Natural killer cell treated with Interleukin-12 subunit alpha and Interleukin-12 subunit beta and Interleukin-15 and Interleukin-18, amount 100 ng/mL, for 72 hours (primary cell): ENCODE data around the gene PTH1R. TPM values are rescaled to one million over a fixed set of nuclear protein-coding genes. Genes with fewer than 3 reads are reported as not detected.

ENCODE experiments used
- ATAC-seq, 2 donors: fragments of 150-1000 bp; cut with Tn5 transposase in 1 of 2; sonication (Bioruptor Pico), chemical (Tn5 transposase) in 1 of 2; 2 replicates each; pipeline ENCODE4 v1.10.0; 2021
- DNase-seq: peaks from one replicate; pipeline ENCODE4 v3.0.0; 2022; ENCODE audit warnings: low spot score
- H3K27ac Mint-ChIP-seq, 2 donors: 1 replicate in 1 of 2; 2 replicates in 1 of 2; pipeline ENCODE4 v1.8.0; 2022; ENCODE audit warnings: mixed read lengths in 2 of 2, mild to moderate bottlenecking in 1 of 2, moderate library complexity in 1 of 2
- H3K27me3 Mint-ChIP-seq, 2 donors: 1 replicate in 1 of 2; 2 replicates in 1 of 2; pipeline ENCODE4 v1.8.0; 2022; ENCODE audit warnings: mixed read lengths in 2 of 2
- H3K36me3 Mint-ChIP-seq: one replicate; pipeline ENCODE4 v1.8.0; 2022; ENCODE audit warnings: mixed read lengths
- H3K4me1 Mint-ChIP-seq, 2 donors: 1 replicate in 1 of 2; 2 replicates in 1 of 2; pipeline ENCODE4 v1.8.0; 2022; ENCODE audit warnings: low read depth in 2 of 2, mixed read lengths in 2 of 2, mild to moderate bottlenecking in 1 of 2
- H3K4me3 Mint-ChIP-seq: one replicate; pipeline ENCODE4 v1.8.0; 2022; ENCODE audit warnings: mixed read lengths
- H3K9me3 Mint-ChIP-seq: 2 replicates; pipeline ENCODE4 v1.8.0; 2022; ENCODE audit warnings: mixed read lengths
- total RNA-seq, 2 donors: library from RNA; stranded (reverse); gene quantifications; one replicate each; pipeline ENCODE4 v1.2.3, GENCODE V29; 2022

Gene PTH1R
- total RNA-seq, 2 donors from 2014 or later, result not detected

- Mint-ChIP-seq H3K4me1 (peaks cover 59 to 61% of the 10 kb centered on the region in 2 donors), H3K4me3 (no peak overlapping the region), H3K36me3 (peaks cover 18% of the 10 kb centered on the region), H3K27ac (peak overlapping the region; percentile 15 to 47), H3K9me3 (no peaks in the 10 kb centered on the region), H3K27me3 (no peaks in the 10 kb centered on the region)
- DNase-seq, result no peak
- no peak for ATAC-seq
Observed at GRCh38 chr3:46935989-46936558, 58.6 kb downstream of the PTH1R start.

DNA sequence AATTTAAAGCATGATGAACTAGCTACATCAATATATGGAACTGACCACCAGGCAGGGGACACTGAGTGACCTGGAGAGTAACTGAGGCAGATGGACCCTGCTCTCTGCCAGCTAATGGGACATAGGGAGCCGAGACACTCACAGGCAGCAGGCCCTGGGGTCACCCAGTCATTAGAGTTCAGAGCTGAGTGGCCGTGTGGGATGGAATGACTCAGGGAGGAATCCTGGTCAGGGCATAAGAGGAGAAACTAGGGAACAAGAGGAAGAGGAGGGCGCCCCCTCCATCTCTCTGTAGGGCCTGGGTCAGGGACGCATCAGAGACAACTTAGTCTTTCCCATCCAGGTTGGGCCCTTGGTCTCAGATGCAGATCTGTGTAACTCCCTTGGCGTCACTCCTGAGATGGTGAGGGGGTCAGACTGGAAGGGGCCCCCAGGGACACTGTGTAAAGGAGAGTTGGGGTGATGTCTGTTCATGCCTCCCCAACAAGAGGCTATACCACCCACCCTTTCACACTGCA, 59.3 kb downstream of the PTH1R start:
- ATAC-seq, result no peak
- DNase-seq, result no peak
- H3K27ac Mint-ChIP-seq, result peak overlapping the region; percentile 15 to 47
- H3K36me3 Mint-ChIP-seq, result peaks cover 18% of the 10 kb centered on the region
- no peaks in the 10 kb centered on the region for H3K27me3 Mint-ChIP-seq
- H3K4me3 Mint-ChIP-seq, result no peak overlapping the region
- H3K4me1 Mint-ChIP-seq, result peaks cover 52 to 53% of the 10 kb centered on the region in 2 donors
- H3K9me3 Mint-ChIP-seq, result no peaks in the 10 kb centered on the region

DNA sequence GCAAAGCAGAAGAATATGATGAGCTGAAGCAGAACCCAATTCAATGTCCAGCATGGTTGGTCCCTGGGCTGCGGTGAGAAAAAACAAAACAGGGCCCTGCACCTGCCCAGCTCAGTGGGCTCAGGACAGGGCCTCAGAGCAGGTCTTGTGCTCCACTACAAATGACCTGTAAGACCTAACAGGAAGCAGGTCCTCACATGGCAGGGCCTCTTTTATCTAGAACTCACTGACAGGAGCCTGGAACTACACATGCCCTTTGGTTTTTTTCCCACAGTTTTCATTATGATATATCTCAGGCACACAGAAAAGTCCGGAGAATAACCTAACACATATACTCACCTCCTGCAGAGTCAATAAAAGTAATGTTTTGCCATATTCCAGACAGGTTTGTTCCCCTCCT, 60.6 kb downstream of the PTH1R start:
- DNase-seq, result no peak
- peak overlapping the region; percentile 35 to 51 for H3K27ac Mint-ChIP-seq
- peaks cover 51 to 52% of the 10 kb centered on the region in 2 donors for H3K4me1 Mint-ChIP-seq
- H3K4me3 Mint-ChIP-seq, result no peak overlapping the region
- H3K9me3 Mint-ChIP-seq, result no peaks in the 10 kb centered on the region
- H3K36me3 Mint-ChIP-seq, result peaks cover 18% of the 10 kb centered on the region
- no peaks in the 10 kb centered on the region for H3K27me3 Mint-ChIP-seq
- ATAC-seq, result no peak

- ATAC-seq, result peak; percentile 40 to 49
- peak overlapping the region; percentile 71 to 81 for H3K27ac Mint-ChIP-seq
Observed at GRCh38 chr3:46939578-46940445, 62.3 kb downstream of the PTH1R start.

DNA sequence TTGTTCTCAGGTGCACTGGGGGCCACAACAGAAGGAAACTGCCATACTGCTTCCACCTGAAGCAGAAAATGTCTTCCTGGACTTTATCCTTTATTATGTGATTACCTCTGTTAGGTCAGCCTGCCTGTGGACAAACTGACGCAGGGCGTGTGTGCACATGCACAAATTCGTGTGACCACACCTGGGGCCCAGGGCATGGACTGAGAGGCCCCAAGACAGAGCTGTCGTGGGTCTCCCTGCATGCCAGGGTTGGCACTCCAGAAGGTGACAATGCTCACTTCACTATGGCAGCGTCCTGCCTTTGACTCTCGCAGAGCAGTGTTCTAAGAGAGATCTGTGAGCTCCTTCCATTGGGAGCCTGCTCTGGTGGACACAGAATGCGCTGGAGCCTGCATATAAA, 64.6 kb downstream of the PTH1R start:
- H3K36me3 Mint-ChIP-seq, result peaks cover 25% of the 10 kb centered on the region
- H3K27me3 Mint-ChIP-seq, result no peaks in the 10 kb centered on the region
- peak overlapping the region; percentile 11 to 31 for H3K27ac Mint-ChIP-seq
- H3K4me1 Mint-ChIP-seq, result peaks cover 72 to 78% of the 10 kb centered on the region in 2 donors
- no peaks in the 10 kb centered on the region for H3K9me3 Mint-ChIP-seq
- no peak for ATAC-seq
- no peak overlapping the region for H3K4me3 Mint-ChIP-seq
- DNase-seq, result no peak

More at GRCh38 chr3:46939578-46940445, 62.3 kb downstream of the PTH1R start:
- Mint-ChIP-seq H3K4me1 (peaks cover 59 to 62% of the 10 kb centered on the region in 2 donors), H3K36me3 (peaks cover 18% of the 10 kb centered on the region), H3K9me3 (no peaks in the 10 kb centered on the region), H3K27me3 (no peaks in the 10 kb centered on the region), H3K4me3 (no peak overlapping the region)
- no peak for DNase-seq

GRCh38 chr3:46942481-46943236, 65.1 kb downstream of the PTH1R start:
- no peaks in the 10 kb centered on the region for H3K27me3 Mint-ChIP-seq
- H3K36me3 Mint-ChIP-seq, result peaks cover 24% of the 10 kb centered on the region
- H3K27ac Mint-ChIP-seq, result peak overlapping the region; percentile 11 to 31
- no peak overlapping the region for H3K4me3 Mint-ChIP-seq
- DNase-seq (no peak), ATAC-seq (no peak)
- peaks cover 75 to 81% of the 10 kb centered on the region in 2 donors for H3K4me1 Mint-ChIP-seq
- H3K9me3 Mint-ChIP-seq, result no peaks in the 10 kb centered on the region

GRCh38 chr3:46943237-46944187, 66.0 kb downstream of the PTH1R start:
- Mint-ChIP-seq H3K27ac (peak overlapping the region; percentile 84 to 93), H3K4me3 (no peak overlapping the region)
- ATAC-seq, result no peak

DNA sequence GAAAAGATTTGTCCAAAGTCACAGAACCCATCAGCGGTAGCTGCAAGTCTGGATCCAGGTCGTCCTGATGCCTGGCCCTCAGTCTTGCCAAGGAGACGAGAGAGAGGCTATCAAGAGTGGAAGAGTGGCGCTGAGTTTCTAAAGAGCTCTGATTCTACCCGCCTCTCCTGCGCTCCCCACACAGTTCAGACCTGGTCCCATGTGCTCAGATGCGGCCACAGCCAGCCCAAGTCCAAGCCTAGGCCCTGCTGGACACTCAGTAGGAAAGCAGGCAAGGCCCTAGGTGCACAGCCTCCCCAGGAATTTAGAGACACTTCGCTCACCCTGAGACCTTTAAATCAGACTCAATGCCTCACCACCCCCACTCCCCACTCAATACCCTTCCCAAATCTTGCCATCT, 66.7 kb downstream of the PTH1R start:
- no peak overlapping the region for H3K4me3 Mint-ChIP-seq
- H3K27ac Mint-ChIP-seq, result peak overlapping the region; percentile 84 to 93
- H3K9me3 Mint-ChIP-seq, result no peaks in the 10 kb centered on the region
- no peak for ATAC-seq
- DNase-seq, result no peak
- H3K36me3 Mint-ChIP-seq, result peaks cover 15% of the 10 kb centered on the region
- H3K27me3 Mint-ChIP-seq, result no peaks in the 10 kb centered on the region
- peaks cover 79 to 86% of the 10 kb centered on the region in 2 donors for H3K4me1 Mint-ChIP-seq

More at GRCh38 chr3:46943237-46944187, 66.0 kb downstream of the PTH1R start:
- Mint-ChIP-seq H3K27me3 (no peaks in the 10 kb centered on the region), H3K9me3 (no peaks in the 10 kb centered on the region), H3K4me1 (peaks cover 78 to 86% of the 10 kb centered on the region in 2 donors), H3K36me3 (peaks cover 21% of the 10 kb centered on the region)
- DNase-seq, result no peak

DNA sequence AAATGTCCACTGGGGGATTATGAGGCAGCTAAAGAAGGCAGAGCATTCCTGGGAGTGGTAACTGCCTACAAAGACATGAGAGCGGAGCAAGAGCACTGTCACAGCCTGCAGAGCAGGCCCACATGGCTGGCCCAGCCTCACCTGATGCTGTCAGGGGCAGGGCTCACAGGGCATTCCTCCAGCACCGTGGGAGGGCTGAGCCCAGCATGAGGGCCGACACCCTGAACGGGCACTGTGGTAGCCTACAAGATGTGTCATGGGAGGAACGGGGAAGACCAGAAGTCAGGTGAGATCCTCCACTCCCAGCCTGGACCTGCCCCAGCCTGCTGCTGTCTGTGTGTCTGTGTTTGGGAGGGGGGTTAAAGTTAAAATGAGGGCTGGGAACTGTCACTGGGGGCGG, 68.9 kb downstream of the PTH1R start:
- Mint-ChIP-seq H3K27ac (peak overlapping the region; percentile 84 to 93), H3K36me3 (peaks cover 7% of the 10 kb centered on the region), H3K27me3 (no peaks in the 10 kb centered on the region), H3K4me3 (peak overlapping the region; percentile 89), H3K4me1 (peaks cover 74 to 77% of the 10 kb centered on the region in 2 donors), H3K9me3 (no peaks in the 10 kb centered on the region)
- DNase-seq (no peak), ATAC-seq (no peak)

DNA sequence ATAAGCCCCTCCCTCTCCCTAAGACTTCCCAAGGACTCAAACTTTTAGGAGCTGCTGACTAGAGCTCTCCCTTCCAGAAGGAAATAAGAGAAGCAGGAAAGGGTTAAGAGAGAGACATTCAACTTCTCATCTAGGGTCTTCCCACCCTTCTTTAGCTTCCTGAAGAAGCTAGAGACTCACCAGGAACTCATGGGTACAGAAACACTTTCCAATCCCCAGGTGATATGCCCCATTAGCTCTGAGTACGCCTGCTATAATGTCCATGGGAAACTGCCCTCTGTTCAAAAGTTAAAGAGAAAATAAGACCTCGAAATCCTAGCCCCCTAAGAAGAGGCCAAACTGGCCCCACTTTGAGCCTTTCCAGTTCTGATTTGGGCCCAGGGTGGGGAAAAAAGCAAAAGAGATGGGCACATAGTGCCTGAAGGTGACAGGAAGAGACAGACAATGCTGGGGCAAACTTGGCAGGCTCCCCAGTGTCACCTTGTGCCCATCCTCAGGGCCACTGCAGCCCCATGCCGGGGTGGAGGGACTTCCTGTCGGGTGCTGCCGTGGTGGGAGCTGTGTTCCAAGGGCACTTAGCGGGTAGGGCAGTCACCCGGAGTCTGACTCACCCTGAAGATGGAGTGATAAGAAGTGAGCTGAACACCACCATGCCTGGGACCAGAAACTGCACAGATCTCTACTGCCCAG, 69.5 kb downstream of the PTH1R start:
- no peaks in the 10 kb centered on the region for H3K9me3 Mint-ChIP-seq
- peaks cover 7% of the 10 kb centered on the region for H3K36me3 Mint-ChIP-seq
- peak overlapping the region; percentile 84 to 93 for H3K27ac Mint-ChIP-seq
- DNase-seq (peak; percentile 77), ATAC-seq (peak; percentile 78 to 81)
- peaks cover 77 to 81% of the 10 kb centered on the region in 2 donors for H3K4me1 Mint-ChIP-seq
- H3K4me3 Mint-ChIP-seq, result peak overlapping the region; percentile 89
- H3K27me3 Mint-ChIP-seq, result no peaks in the 10 kb centered on the region

GRCh38 chr3:46947546-46947901, 70.0 kb downstream of the PTH1R start:
- ATAC-seq (peak; percentile 49 to 70), DNase-seq (no peak)
- Mint-ChIP-seq H3K27me3 (no peaks in the 10 kb centered on the region), H3K27ac (peak overlapping the region; percentile 84 to 93), H3K4me1 (peaks cover 77 to 84% of the 10 kb centered on the region in 2 donors), H3K36me3 (peaks cover 7% of the 10 kb centered on the region), H3K4me3 (peak overlapping the region; percentile 89), H3K9me3 (no peaks in the 10 kb centered on the region)

GRCh38 chr3:46947981-46948791, 70.7 kb downstream of the PTH1R start:
- Mint-ChIP-seq H3K36me3 (peaks cover 7% of the 10 kb centered on the region), H3K4me1 (peaks cover 80 to 85% of the 10 kb centered on the region in 2 donors), H3K27me3 (no peaks in the 10 kb centered on the region), H3K4me3 (peak overlapping the region; percentile 89), H3K9me3 (no peaks in the 10 kb centered on the region), H3K27ac (peak overlapping the region; percentile 84 to 93)
- ATAC-seq, result peak; percentile 70 to 78
- no peak for DNase-seq
